Astrocyte (in vitro differentiated cells and primary cell): ENCODE measurements around the gene SNX3. TPM values are rescaled to one million over a fixed set of nuclear protein-coding genes. Genes with fewer than 3 reads are reported as not detected.
A peak's percentile ranks its signal among the peaks of the same experiment; 100 is the strongest.

ENCODE experiments used
- DNase-seq: peaks from one replicate; pipeline ENCODE4 v3.0.0-alpha.2; 2010; ENCODE audit warnings: low read depth
- FAIRE-seq: peaks from 2 replicates; lab custom pipeline; 2011; peaks lifted over from hg19 to GRCh38; lab: Jason Lieb, UNC
- H2AFZ ChIP-seq: 2 replicates; pipeline ENCODE4 v1.6.0; 2012; ENCODE audit warnings: low read depth, low read length, inconsistent platforms
- H3K27ac ChIP-seq: 2 replicates; pipeline ENCODE4 v1.5.1; 2011; ENCODE audit warnings: low read depth, low read length, inconsistent platforms
- H3K27me3 ChIP-seq: 2 replicates; pipeline ENCODE4 v1.6.0; 2011; ENCODE audit warnings: low read length, inconsistent platforms; ENCODE audit not compliant: insufficient read depth
- H3K36me3 ChIP-seq: 2 replicates; pipeline ENCODE4 v1.5.1; 2011; ENCODE audit warnings: low read length, inconsistent platforms; ENCODE audit not compliant: insufficient read depth
- H3K4me1 ChIP-seq: 2 replicates; pipeline ENCODE4 v1.5.1; 2011; ENCODE audit warnings: low read length, inconsistent platforms; ENCODE audit not compliant: insufficient read depth
- H3K4me2 ChIP-seq: 2 replicates; pipeline ENCODE4 v1.6.0; 2012; ENCODE audit warnings: low read length, inconsistent platforms
- H3K4me3 ChIP-seq: 2 replicates; pipeline ENCODE4 v1.5.1; 2011; ENCODE audit warnings: low read depth, mild to moderate bottlenecking, low read length, inconsistent platforms; ENCODE audit not compliant: insufficient read depth
- H3K79me2 ChIP-seq: 2 replicates; pipeline ENCODE4 v1.6.0; 2012; ENCODE audit warnings: mild to moderate bottlenecking, low read length, inconsistent platforms; ENCODE audit not compliant: insufficient read depth
- H3K9ac ChIP-seq: 2 replicates; pipeline ENCODE4 v1.6.0; 2012; ENCODE audit warnings: mild to moderate bottlenecking, low read length, inconsistent platforms
- H3K9me3 ChIP-seq: 2 replicates; pipeline ENCODE4 v1.5.1; 2012; ENCODE audit warnings: low read depth, mild to moderate bottlenecking, low read length, inconsistent platforms; ENCODE audit not compliant: insufficient read depth
- H4K20me1 ChIP-seq: 2 replicates; pipeline ENCODE4 v1.6.0; 2012; ENCODE audit warnings: low read length, inconsistent platforms; ENCODE audit not compliant: insufficient read depth
- H3K27ac Mint-ChIP-seq: one replicate; pipeline ENCODE4 v1.8.0; 2021; ENCODE audit warnings: mild to moderate bottlenecking, mixed read lengths; ENCODE audit not compliant: unreplicated experiment
- H3K27me3 Mint-ChIP-seq: one replicate; pipeline ENCODE4 v1.8.0; 2021; ENCODE audit warnings: low read depth, mixed read lengths; ENCODE audit not compliant: unreplicated experiment
- H3K36me3 Mint-ChIP-seq: one replicate; pipeline ENCODE4 v1.8.0; 2021; ENCODE audit warnings: low read depth, mixed read lengths; ENCODE audit not compliant: unreplicated experiment
- H3K4me1 Mint-ChIP-seq: one replicate; pipeline ENCODE4 v1.8.0; 2021; ENCODE audit warnings: low read depth, mixed read lengths; ENCODE audit not compliant: unreplicated experiment
- H3K4me3 Mint-ChIP-seq: one replicate; pipeline ENCODE4 v1.8.0; 2021; ENCODE audit warnings: mild to moderate bottlenecking, moderate library complexity, mixed read lengths; ENCODE audit not compliant: unreplicated experiment
- H3K9me3 Mint-ChIP-seq: one replicate; pipeline ENCODE4 v1.8.0; 2021; ENCODE audit warnings: mild to moderate bottlenecking, mixed read lengths; ENCODE audit not compliant: unreplicated experiment
- CTCF ChIP-seq: IDR thresholded peaks from 2 replicates; pipeline ENCODE4 v1.5.1; 2011; ENCODE audit warnings: low read depth, mild to moderate bottlenecking, inconsistent platforms, low read length, moderate library complexity; ENCODE audit not compliant: insufficient read depth
- EZH2 ChIP-seq: IDR thresholded peaks from 2 replicates; pipeline ENCODE4 v1.6.1; 2012; ENCODE audit warnings: mild to moderate bottlenecking, low read length, inconsistent platforms; ENCODE audit not compliant: insufficient read depth
- total RNA-seq: library from RNA; stranded (reverse); gene quantifications from 2 replicates; pipeline ENCODE4 v1.2.1, GENCODE V29; 2021

Gene SNX3
- total RNA-seq, 1 donor from 2014 or later, result 165 TPM

- peaks cover 24% of the 10 kb centered on the region for H3K4me1 ChIP-seq
- H3K4me1 Mint-ChIP-seq, result peaks cover 16% of the 10 kb centered on the region
- H3K9me3 ChIP-seq, result no peaks in the 10 kb centered on the region
- no peaks in the 10 kb centered on the region for H3K36me3 ChIP-seq
- TF ChIP-seq CTCF (no peak), EZH2 (no peak)
- peaks cover 90% of the 10 kb centered on the region for H3K27me3 Mint-ChIP-seq
- FAIRE-seq, result no peak
- no peak overlapping the region for H3K9ac ChIP-seq
- no peak overlapping the region for H2AFZ ChIP-seq
- peak overlapping the region; percentile 78 for H3K4me2 ChIP-seq
- peak overlapping the region; percentile 86 for H3K27ac Mint-ChIP-seq
- peaks cover 97% of the 10 kb centered on the region for H3K27me3 ChIP-seq
- H4K20me1 ChIP-seq, result no peaks in the 10 kb centered on the region
- H3K4me3 Mint-ChIP-seq, result peak overlapping the region; percentile 45
- no peak overlapping the region for H3K4me3 ChIP-seq
- peaks cover 7% of the 10 kb centered on the region for H3K36me3 Mint-ChIP-seq
- no peak for DNase-seq
- no peaks in the 10 kb centered on the region for H3K79me2 ChIP-seq
- peaks cover 20% of the 10 kb centered on the region for H3K9me3 Mint-ChIP-seq
- H3K27ac ChIP-seq, result no peak overlapping the region
Measured at GRCh38 chr6:108164543-108164814, 96.4 kb downstream of the SNX3 start.

GRCh38 chr6:108163644-108164542 lies 96.9 kb downstream of the SNX3 start:
- Histone ChIP-seq H3K9me3 (no peaks in the 10 kb centered on the region), H3K9ac (no peak overlapping the region), H4K20me1 (no peaks in the 10 kb centered on the region), H3K4me1 (peaks cover 22% of the 10 kb centered on the region), H3K4me2 (no peak overlapping the region), H3K36me3 (no peaks in the 10 kb centered on the region), H2AFZ (no peak overlapping the region), H3K27me3 (peaks cover 97% of the 10 kb centered on the region), H3K79me2 (no peaks in the 10 kb centered on the region), H3K27ac (no peak overlapping the region), H3K4me3 (no peak overlapping the region)
- FAIRE-seq, result no peak
- H3K9me3 Mint-ChIP-seq, result peaks cover 20% of the 10 kb centered on the region
- peaks cover 7% of the 10 kb centered on the region for H3K36me3 Mint-ChIP-seq
- H3K4me1 Mint-ChIP-seq, result peaks cover 16% of the 10 kb centered on the region
- peak overlapping the region; percentile 86 for H3K27ac Mint-ChIP-seq
- peak overlapping the region; percentile 45 for H3K4me3 Mint-ChIP-seq
- DNase-seq, result no peak
- peak; percentile 53 for TF ChIP-seq EZH2
- no peak for TF ChIP-seq CTCF
- peaks cover 91% of the 10 kb centered on the region for H3K27me3 Mint-ChIP-seq

DNA sequence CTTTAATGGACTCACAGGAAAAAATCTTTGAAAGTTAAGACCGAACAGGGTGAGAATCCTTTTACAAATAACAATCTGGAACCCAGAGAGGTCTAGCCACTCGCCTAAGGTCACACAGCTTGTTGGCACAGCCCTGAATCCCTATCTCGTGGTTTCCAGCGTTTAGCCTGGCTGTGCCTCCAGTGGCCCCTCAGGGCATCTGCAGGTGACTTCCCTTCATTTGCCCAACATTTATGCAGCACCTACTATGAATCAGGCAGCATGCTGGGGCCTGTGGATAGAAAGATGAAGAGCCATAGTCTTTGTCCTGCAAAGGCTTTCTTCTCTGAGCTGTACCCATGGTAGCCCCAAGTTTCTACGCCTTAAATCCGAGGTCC lies 97.6 kb downstream of the SNX3 start:
- H3K79me2 ChIP-seq, result no peaks in the 10 kb centered on the region
- no peak overlapping the region for H3K4me3 ChIP-seq
- TF ChIP-seq CTCF (no peak), EZH2 (no peak)
- peaks cover 97% of the 10 kb centered on the region for H3K27me3 ChIP-seq
- H2AFZ ChIP-seq, result no peak overlapping the region
- no peak overlapping the region for H3K9ac ChIP-seq
- H3K4me1 Mint-ChIP-seq, result peaks cover 17% of the 10 kb centered on the region
- H3K36me3 ChIP-seq, result no peaks in the 10 kb centered on the region
- peaks cover 20% of the 10 kb centered on the region for H3K9me3 Mint-ChIP-seq
- H3K27ac Mint-ChIP-seq, result peak overlapping the region; percentile 34
- no peak overlapping the region for H3K4me3 Mint-ChIP-seq
- H3K27me3 Mint-ChIP-seq, result peaks cover 94% of the 10 kb centered on the region
- no peaks in the 10 kb centered on the region for H3K9me3 ChIP-seq
- DNase-seq, result no peak
- no peak overlapping the region for H3K27ac ChIP-seq
- no peak overlapping the region for H3K4me2 ChIP-seq
- peaks cover 16% of the 10 kb centered on the region for H3K4me1 ChIP-seq
- peaks cover 7% of the 10 kb centered on the region for H3K36me3 Mint-ChIP-seq
- no peak for FAIRE-seq
- no peaks in the 10 kb centered on the region for H4K20me1 ChIP-seq
